Keratinocyte (primary cell): Measurements from ENCODE around the gene PCSK6. TPM values are rescaled to one million over a fixed set of nuclear protein-coding genes. Genes with fewer than 3 reads are reported as not detected.

Source experiments
- DNase-seq: peaks from one replicate; pipeline ENCODE4 v3.0.0-alpha.2; 2011; ENCODE audit warnings: low read depth, missing footprints, low spot score
- FAIRE-seq: peaks from 2 replicates; lab custom pipeline; 2011; peaks lifted over from hg19 to GRCh38; lab: Jason Lieb, UNC
- H2AFZ ChIP-seq: 2 replicates; pipeline ENCODE4 v1.6.0; 2012; ENCODE audit warnings: low read length, control low read depth, inconsistent platforms; ENCODE audit not compliant: control insufficient read depth
- H3K27ac ChIP-seq: 2 replicates; pipeline ENCODE4 v1.5.1; 2011; ENCODE audit warnings: low read length; ENCODE audit not compliant: control insufficient read depth, insufficient read depth
- H3K27me3 ChIP-seq: 3 replicates; pipeline ENCODE4 v1.6.0; 2011; ENCODE audit warnings: low read length; ENCODE audit not compliant: control insufficient read depth, insufficient read depth; ENCODE audit errors: extremely low read depth
- H3K36me3 ChIP-seq, 2 experiments: 2 replicates in 1 of 2; 3 replicates in 1 of 2; pipeline ENCODE4 v1.5.1; 2011; ENCODE audit warnings: low read length in 2 of 2, mild to moderate bottlenecking in 1 of 2; ENCODE audit not compliant: control insufficient read depth in 2 of 2, insufficient read depth in 2 of 2; ENCODE audit errors: extremely low read depth in 1 of 2
- H3K4me1 ChIP-seq: 3 replicates; pipeline ENCODE4 v1.5.1; 2011; ENCODE audit warnings: low read length; ENCODE audit not compliant: control insufficient read depth, insufficient read depth; ENCODE audit errors: extremely low read depth
- H3K4me2 ChIP-seq: 3 replicates; pipeline ENCODE4 v1.6.0; 2011; ENCODE audit warnings: low read depth, low read length; ENCODE audit not compliant: control insufficient read depth, insufficient read depth; ENCODE audit errors: extremely low read depth
- H3K4me3 ChIP-seq, 3 experiments: fragments of 200-600 bp in 1 of 3; sonication (generic) in 1 of 3; 2 replicates in 2 of 3; 3 replicates in 1 of 3; pipeline ENCODE4 v1.5.1; 2011 to 2016; ENCODE audit warnings: low read length in 3 of 3, mild to moderate bottlenecking in 3 of 3, control low read depth in 2 of 3, inconsistent platforms in 1 of 3, low read depth in 1 of 3, mixed read lengths in 1 of 3, mixed run types in 1 of 3, moderate library complexity in 1 of 3; ENCODE audit not compliant: control insufficient read depth in 2 of 3, insufficient read depth in 2 of 3; ENCODE audit errors: extremely low read depth in 1 of 3
- H3K79me2 ChIP-seq: 2 replicates; pipeline ENCODE4 v1.6.0; 2012; ENCODE audit warnings: low read length; ENCODE audit not compliant: control insufficient read depth, insufficient read depth
- H3K9ac ChIP-seq: 3 replicates; pipeline ENCODE4 v1.6.0; 2011; ENCODE audit warnings: low read length; ENCODE audit not compliant: control insufficient read depth, insufficient read depth; ENCODE audit errors: extremely low read depth
- H3K9me1 ChIP-seq: 3 replicates; pipeline ENCODE4 v1.6.0; 2011; ENCODE audit warnings: low read length; ENCODE audit not compliant: control insufficient read depth, insufficient read depth; ENCODE audit errors: extremely low read depth
- H3K9me3 ChIP-seq: 2 replicates; pipeline ENCODE4 v1.5.1; 2012; ENCODE audit warnings: low read depth, low read length; ENCODE audit not compliant: control insufficient read depth
- H4K20me1 ChIP-seq: 3 replicates; pipeline ENCODE4 v1.6.0; 2011; ENCODE audit warnings: low read length; ENCODE audit not compliant: control insufficient read depth, insufficient read depth; ENCODE audit errors: extremely low read depth
- CTCF ChIP-seq, 3 experiments: IDR thresholded peaks in 1 of 3; conservative IDR thresholded peaks in 1 of 3; optimal IDR thresholded peaks in 1 of 3; 2 replicates in 2 of 3; 3 replicates in 1 of 3; pipeline versions ENCODE3 to v1.5.1; 2011; ENCODE audit warnings: low read length in 3 of 3, mild to moderate bottlenecking in 3 of 3, moderate library complexity in 2 of 3, control low read depth in 1 of 3, inconsistent platforms in 1 of 3; ENCODE audit not compliant: insufficient read depth in 2 of 3; ENCODE audit errors: extremely low read depth in 1 of 3
- EZH2 ChIP-seq: IDR thresholded peaks from one replicate; pipeline ENCODE4 v1.6.1; 2012; ENCODE audit warnings: inconsistent platforms, mild to moderate bottlenecking, low read length, moderate library complexity
- dilution Hi-C: fragments of 300-500 bp; cut with MboI; formaldehyde crosslinking; loops from one replicate; pipeline ENCODE4 v1.7.0; 2020; ENCODE audit warnings: low sequenced_read_pairs; ENCODE audit not compliant: extremely low pct_ligation_motif_present
- polyA plus RNA-seq, 5 experiments: library from polyadenylated mRNA; depleted of rRNA in 3 of 5; stranded (reverse) in 3 of 5; stranded (forward) in 1 of 5; unstranded in 1 of 5; fragments of >200 nt; gene quantifications; 1 replicate in 1 of 5; 2 replicates in 3 of 5; 3 replicates in 1 of 5; pipeline versions ENCODE4 v1.2.1 to v1.2.3, GENCODE V29; 2011 to 2012; ENCODE audit warnings: missing spikeins in 2 of 5, low read depth in 1 of 5, low replicate concordance in 1 of 5

The PCSK6 gene
- polyA plus RNA-seq, 1 donor (not counting 4 experiments of a cell fraction or from before 2014, with no cell fraction given): 3.1 TPM

- Histone ChIP-seq H3K9ac (no peak overlapping the region), H3K9me1 (no peaks in the 10 kb centered on the region), H3K79me2 (no peaks in the 10 kb centered on the region), H3K4me1 (peaks cover 6% of the 10 kb centered on the region), H3K4me2 (no peak overlapping the region), H3K36me3 (no peaks in the 10 kb centered on the region), H3K27me3 (no peaks in the 10 kb centered on the region), H4K20me1 (no peaks in the 10 kb centered on the region), H3K27ac (no peak overlapping the region), H3K9me3 (no peaks in the 10 kb centered on the region), H2AFZ (no peak overlapping the region), H3K4me3 (no peak overlapping the region)
- FAIRE-seq (no peak), DNase-seq (no peak)
- dilution Hi-C loops: no loop called here
- TF ChIP-seq EZH2 (no peak), CTCF (optimal IDR thresholded peaks at IDR 0.05 in 1 of 3, IDR thresholded peaks at IDR 0.05 in 1 of 3, conservative IDR thresholded peaks at IDR 0.05 in 1 of 3; ENCODE audit: extremely low read depth in 1 of 3, insufficient read depth in 2 of 3, low read length in 3 of 3) (no peak)
These were observed 119.8 kb downstream of the PCSK6 start for GRCh38 chr15:101369676-101370075.

DNA sequence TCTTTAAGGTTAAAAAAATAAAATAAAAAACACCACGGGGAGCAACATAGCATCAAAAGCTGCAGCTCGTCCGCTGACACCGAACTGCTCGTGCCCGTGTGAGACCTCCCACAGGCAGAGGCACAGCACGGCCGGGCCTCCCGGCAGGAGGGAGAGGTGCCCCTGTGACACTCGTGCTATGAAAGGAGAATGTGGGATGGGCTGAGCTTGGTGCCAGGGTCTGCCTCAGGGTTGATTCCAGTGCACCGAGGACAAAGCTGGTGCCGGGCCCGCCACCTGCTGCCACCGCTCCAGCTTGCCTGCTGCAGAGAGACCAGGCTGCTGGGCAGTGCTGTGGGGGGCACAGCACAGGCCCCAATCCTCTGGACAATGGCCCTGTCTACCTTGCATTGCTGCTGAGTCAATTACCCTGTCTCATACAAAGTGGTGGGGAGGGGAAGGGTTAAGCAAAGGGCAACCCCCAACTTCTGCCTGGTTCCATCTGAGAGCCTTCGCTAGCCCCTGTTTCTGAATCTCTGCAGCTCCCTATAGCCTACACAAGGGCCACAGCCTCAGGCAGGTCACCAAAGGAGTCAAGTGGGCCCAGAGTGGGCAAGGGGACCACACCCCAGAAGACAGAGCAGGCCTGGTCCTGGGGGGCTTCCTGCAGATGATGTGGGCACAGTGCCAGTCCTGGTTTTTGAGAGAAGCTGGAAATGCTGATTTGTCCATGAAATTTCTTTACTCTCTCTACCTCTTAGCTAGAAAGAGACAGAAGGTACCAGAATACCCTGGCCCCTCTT lies 120.5 kb downstream of the PCSK6 start:
- dilution Hi-C loops: no loop called here
- no peak for FAIRE-seq
- no peaks in the 10 kb centered on the region for H3K27me3 ChIP-seq
- no peak overlapping the region for H3K4me3 ChIP-seq
- no peak overlapping the region for H3K9ac ChIP-seq
- no peaks in the 10 kb centered on the region for H3K9me3 ChIP-seq
- H2AFZ ChIP-seq: no peak overlapping the region
- H3K4me1 ChIP-seq: peaks cover 6% of the 10 kb centered on the region
- H3K27ac ChIP-seq: no peak overlapping the region
- no peak for DNase-seq
- no peaks in the 10 kb centered on the region for H3K36me3 ChIP-seq
- H4K20me1 ChIP-seq: no peaks in the 10 kb centered on the region
- no peak overlapping the region for H3K4me2 ChIP-seq
- no peaks in the 10 kb centered on the region for H3K9me1 ChIP-seq
- TF ChIP-seq EZH2 (no peak), CTCF (optimal IDR thresholded peaks at IDR 0.05 in 1 of 3, IDR thresholded peaks at IDR 0.05 in 1 of 3, conservative IDR thresholded peaks at IDR 0.05 in 1 of 3; ENCODE audit: extremely low read depth in 1 of 3, insufficient read depth in 2 of 3, low read length in 3 of 3) (no peak)
- H3K79me2 ChIP-seq: no peaks in the 10 kb centered on the region
